Central memory CD4-positive, alpha-beta T cell (primary cell): ENCODE measurements around the gene POLR2E.

Experiments used
- DNase-seq: peaks from one replicate; pipeline ENCODE4 v3.0.0; 2022

POLR2E gene

DNA sequence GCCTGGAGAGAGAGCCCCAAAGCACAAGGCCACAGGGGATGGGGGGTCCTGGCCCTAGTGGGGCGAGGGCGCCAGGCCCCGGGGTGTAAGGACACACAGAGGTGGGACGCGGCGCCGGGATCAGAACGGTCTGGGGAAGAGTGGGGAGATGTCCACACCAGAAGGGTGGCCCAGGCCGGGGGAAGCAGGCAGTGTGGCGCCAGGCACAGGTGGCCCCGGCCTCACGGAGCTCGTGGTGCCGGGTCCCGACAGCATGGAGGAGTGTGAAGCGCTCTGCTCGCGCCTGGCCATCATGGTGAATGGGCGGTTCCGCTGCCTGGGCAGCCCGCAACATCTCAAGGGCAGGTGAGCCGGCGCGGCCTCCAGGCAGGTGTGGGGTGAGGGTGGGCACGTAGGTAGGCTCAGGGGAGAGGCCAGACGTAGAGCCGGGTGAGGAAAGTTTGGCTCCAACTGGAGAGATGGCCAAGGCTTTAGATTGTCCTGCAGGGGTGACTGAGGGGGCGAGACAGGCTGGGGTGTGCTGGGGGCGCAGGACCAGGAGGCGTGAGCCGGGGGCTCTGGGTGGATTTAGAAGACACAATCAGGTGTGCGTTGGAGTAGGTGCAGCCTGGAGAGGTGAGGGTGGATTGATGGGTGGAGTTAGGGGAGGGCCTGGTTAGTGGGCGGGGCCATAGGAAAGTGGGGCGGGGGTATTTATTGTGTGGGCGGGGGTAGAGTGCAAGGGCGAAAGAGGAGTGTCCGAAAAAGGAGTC is 31.1 kb downstream of the POLR2E start:
- no peak for DNase-seq

DNA sequence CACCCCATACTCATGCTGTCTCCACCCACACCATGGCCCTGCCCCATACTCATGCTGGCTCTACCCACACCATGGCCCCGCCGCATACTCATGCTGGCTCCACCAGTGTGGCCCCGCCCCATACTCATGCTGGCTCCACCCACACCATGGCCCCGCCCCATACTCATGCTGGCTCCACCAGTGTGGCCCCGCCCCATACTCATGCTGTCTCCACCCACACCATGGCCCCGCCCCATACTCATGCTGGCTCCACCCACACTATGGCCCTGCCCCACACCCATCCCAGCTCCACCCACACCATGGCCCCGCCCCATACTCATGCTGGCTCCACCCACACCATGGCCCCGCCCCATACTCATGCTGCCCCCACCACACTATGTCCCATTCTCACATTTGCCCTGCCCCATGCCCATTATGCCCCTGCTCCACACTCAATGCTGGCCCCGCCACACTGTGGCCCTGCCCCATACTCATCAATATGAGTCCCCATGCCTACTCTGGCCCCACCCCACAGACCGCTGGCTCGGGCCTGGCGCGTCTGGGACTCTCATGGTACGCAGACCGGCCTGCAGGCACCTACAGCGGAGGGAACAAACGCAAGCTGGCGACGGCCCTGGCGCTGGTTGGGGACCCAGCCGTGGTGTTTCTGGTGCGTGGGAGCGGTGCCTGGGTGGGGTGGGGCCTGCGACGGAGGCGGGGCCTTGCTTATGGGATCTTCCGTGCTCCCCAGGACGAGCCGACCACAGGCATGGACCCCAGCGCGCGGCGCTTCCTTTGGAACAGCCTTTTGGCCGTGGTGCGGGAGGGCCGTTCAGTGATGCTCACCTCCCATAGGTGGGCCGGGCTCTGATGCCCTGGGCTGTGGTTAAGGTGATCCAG is 31.9 kb downstream of the POLR2E start:
- peak; percentile 68 for DNase-seq

DNA sequence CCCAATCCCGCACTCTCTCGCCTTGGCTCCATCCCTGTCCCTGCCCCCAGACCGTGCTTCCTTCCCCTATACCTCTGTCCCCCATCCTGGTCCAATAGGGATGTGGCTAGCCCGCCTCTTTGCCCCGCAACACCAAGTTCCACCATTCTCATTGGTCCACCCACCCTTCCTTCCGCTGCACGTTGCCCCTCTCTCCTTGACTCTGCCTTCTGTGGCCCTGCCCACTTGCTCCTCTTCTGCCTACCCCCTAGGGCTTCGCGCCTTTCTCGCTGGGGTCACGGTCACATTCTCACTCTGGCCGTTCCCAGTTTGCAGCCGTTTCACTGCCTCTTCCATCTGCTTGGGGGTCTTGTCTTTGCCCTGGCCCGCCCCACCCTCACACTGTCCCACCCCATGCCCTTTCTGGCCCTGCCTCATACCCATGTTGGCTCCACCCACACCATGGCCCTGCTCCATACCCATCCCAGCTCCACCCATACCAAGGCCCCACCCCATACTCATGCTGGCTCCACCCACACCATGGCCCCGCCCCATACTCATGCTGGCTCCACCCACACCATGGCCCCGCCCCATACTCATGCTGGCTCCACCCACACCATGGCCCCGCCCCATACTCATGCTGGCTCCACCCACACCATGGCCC is 32.7 kb downstream of the POLR2E start:
- no peak for DNase-seq

DNA sequence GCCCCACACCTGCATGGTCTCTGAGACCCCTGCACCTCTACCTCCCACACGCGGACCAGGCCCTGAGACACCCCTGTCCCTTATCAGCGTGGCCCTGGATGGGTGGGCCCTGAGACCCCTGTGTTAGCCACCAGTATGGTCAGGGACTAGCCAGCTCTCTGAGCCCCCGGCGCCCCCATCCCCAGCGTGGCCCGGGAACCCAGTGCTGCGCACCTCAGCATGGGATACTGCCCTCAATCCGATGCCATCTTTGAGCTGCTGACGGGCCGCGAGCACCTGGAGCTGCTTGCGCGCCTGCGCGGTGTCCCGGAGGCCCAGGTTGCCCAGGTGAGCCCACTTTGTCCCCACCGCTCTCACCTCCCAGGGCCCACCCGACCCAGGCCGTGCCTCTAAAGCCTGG is 33.2 kb downstream of the POLR2E start:
- DNase-seq = no peak

DNA sequence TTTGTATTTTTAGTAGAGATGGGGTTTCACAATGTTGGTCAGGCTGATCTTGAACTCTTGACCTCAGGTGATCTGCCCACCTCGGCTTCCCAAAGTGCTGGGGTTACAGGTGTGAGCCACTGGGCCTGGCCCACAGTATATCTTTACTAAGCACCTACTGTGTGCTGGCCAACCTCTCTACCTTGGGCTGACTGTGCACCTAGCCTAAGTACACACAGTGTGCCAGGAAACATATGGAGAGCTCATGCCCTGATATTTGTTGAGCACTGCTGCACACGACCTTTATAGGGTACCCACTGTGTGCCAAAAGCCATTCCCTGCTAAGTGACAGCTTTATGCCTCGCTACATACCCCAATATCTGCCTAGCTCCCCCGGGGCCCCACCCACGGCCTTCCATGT is 34.5 kb downstream of the POLR2E start:
- no peak for DNase-seq

DNA sequence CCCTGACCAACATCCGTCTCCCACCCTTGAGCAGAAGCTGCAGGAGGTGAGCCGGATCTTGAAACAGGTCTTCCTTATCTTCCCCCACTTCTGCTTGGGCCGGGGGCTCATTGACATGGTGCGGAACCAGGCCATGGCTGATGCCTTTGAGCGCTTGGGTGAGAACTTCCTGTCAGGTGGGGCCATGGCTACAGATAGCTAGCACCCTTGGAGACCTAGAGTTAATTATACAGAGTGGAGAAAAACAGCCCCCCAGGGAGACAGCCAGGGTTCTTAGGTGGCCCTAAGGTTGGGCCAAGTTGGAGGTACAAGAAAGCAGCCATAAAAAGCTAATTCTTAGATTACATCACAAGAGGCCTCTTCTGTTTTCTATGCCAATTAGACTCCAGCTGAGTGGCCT is 37.1 kb downstream of the POLR2E start:
- no peak for DNase-seq

DNA sequence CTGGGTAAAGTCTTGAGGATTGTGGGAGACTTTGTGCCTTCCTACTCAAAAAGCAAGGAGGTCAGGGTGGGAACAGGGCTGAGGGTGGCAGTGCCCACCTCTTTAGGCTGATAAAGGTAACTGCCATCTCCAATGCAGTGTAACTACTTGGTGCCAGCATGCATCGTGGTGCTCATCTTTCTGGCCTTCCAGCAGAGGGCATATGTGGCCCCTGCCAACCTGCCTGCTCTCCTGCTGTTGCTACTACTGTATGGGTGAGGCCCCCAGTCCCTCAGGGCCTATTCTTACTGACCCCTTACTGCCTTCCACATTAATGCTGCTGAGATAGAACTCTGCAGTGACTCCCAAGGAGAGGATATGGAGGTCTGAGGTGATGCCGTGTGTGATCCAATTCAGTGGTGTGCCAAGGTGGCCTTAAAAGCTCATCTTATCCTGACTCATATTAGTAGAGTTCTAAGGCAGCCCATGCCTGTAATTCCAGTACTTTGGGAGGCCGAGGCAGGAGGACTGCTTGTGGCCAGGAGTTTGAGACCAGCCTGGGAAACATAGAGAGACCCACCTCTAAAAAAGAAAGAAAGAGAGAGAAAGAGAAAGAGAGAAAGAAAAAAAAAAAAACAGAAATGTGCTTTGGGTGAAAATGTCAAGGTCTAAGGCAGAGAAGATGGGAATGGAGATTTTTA is 37.9 kb downstream of the POLR2E start:
- no peak for DNase-seq

DNA sequence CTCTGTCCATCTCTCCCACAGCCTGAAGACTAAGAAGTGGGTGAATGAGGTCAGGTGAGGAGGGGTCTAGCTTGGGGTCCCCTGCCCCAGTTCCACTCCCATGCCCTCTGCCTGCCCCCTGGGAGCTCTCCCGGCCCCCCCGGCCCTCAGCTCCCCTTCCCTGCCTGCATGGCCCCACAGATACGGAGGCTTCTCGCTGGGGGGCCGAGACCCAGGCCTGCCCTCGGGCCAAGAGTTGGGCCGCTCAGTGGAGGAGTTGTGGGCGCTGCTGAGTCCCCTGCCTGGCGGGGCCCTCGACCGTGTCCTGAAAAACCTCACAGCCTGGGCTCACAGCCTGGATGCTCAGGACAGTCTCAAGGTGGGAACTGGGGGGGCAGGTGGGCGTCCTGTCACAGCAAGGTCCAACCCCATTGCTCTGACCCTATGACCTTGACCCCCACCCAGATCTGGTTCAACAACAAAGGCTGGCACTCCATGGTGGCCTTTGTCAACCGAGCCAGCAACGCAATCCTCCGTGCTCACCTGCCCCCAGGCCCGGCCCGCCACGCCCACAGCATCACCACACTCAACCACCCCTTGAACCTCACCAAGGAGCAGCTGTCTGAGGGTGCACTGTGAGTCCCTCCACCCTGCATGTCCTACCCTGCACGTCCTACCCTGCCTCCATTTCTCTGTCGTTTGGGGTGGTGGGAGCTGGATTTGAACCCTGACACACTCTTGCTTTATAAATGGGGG is 39.1 kb downstream of the POLR2E start:
- no peak for DNase-seq

DNA sequence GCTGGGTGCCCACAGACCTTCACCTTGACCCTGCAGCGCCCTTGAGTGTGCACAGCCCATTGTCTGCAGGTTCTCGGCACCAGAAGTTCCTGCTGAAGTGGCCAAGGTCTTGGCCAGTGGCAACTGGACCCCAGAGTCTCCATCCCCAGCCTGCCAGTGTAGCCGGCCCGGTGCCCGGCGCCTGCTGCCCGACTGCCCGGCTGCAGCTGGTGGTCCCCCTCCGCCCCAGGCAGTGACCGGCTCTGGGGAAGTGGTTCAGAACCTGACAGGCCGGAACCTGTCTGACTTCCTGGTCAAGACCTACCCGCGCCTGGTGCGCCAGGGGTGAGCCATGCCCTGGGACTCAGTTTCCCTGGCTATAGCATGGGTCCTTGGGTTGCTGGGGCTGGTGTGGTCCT is 40.1 kb downstream of the POLR2E start:
- DNase-seq = no peak

DNA sequence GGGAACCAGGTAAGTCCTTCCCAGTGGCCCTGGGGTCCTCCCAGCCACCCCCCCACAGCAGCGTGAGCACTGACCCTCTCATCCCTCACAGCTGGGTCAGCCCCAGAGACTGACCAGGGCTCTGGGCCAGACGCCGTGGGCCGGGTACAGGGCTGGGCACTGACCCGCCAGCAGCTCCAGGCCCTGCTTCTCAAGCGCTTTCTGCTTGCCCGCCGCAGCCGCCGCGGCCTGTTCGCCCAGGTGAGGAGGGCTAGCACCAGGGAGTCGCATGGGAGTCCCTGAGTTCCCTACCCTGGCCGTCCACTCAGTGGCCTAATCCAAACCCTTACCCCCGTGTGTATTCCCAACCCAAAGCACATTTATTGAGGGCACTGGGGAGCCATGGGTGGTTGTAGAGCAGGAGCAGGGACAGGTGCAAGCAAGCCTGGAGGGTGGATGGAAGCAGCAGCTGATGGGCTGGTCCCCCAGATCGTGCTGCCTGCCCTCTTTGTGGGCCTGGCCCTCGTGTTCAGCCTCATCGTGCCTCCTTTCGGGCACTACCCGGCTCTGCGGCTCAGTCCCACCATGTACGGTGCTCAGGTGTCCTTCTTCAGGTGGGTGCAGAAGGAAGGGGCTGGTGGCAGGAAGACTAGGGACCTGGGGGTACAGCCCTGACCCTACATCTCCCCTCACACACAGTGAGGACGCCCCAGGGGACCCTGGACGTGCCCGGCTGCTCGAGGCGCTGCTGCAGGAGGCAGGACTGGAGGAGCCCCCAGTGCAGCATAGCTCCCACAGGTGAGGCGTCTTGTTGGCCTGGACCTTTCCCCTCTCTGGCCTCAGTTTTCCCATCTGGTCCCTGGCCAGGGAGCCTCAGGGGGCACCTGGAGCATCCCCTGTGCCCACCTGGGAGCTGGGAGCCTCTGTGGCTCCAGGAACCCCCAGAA is 40.8 kb downstream of the POLR2E start:
- DNase-seq = no peak

DNA sequence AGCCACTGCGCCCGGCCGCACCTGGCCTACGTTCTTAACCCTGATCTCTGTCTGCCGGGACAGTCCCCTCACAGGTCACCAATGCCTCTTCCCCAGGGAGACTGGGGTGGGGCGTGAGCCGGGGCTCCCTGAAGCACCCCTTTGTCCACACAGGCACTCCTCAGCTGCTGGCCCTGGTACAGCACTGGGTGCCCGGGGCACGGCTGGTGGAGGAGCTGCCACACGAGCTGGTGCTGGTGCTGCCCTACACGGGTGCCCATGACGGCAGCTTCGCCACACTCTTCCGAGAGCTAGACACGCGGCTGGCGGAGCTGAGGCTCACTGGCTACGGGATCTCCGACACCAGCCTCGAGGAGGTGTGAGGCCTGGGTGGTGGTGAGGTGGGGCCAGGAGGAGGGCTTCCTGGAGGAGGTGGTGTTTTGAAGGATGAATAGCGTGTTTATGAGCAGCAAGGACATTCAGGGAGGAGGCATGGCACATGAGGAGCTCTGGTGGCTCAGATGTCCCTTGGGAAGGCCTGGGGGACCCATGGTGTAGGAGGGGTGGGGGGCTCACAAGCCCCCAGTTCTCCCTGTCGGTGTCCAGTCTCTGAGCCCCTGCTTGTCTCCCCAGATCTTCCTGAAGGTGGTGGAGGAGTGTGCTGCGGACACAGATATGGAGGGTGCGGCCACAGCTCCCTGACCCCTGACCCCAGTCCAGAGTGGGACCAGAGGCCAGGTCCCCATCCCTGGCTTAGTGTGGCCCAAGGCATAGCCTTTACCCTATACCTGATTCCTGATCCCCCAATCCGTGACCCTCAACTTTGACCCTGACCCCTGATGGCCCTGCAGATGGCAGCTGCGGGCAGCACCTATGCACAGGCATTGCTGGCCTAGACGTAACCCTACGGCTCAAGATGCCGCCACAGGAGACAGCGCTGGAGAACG is 41.7 kb downstream of the POLR2E start:
- DNase-seq = no peak

DNA sequence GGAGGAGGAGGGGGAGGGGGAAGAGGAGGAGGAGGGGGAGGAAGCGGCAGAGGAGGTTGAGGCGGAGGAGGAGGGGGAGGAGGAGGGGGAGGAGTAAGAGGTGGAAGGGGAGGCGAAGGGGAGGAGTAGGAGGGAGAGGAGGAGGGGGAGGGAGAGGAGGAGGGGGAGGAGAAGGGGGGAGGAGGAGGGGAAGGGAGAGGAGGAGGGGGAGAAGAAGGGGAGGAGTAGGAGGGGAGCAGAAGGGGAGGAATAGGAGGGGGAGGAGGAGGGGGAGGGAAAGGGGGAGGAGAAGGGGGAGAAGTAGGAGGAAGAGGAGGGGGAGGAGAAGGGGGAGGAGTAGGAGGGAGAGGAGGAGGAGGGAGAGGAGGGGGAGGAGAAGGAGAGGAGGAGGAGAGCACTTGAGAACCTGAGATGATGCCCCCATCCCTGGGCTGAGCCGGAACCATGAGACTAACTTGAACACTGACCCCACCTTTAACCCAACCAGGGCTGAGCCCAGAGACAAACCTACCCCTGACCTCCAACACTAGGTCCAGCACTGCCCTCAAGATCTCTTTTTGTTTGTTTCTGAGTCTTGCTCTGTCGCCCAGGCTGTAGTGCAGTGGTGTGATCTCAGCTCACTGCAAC is 42.7 kb downstream of the POLR2E start:
- no peak for DNase-seq

DNA sequence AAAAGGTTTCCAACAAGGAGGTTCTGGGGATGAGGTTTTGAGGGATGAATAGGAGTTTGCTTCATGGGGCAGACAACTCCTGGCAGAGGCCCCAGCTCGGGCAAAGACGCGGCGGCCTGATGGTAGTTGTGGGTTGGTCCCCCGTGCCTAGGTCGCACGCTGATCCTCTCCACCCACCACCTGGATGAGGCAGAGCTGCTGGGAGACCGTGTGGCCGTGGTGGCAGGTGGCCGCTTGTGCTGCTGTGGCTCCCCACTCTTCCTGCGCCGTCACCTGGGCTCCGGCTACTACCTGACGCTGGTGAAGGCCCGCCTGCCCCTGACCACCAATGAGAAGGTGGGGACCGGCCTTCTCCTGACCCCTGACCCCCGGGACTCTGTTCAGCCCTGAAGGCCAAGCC is 43.4 kb downstream of the POLR2E start:
- no peak for DNase-seq

DNA sequence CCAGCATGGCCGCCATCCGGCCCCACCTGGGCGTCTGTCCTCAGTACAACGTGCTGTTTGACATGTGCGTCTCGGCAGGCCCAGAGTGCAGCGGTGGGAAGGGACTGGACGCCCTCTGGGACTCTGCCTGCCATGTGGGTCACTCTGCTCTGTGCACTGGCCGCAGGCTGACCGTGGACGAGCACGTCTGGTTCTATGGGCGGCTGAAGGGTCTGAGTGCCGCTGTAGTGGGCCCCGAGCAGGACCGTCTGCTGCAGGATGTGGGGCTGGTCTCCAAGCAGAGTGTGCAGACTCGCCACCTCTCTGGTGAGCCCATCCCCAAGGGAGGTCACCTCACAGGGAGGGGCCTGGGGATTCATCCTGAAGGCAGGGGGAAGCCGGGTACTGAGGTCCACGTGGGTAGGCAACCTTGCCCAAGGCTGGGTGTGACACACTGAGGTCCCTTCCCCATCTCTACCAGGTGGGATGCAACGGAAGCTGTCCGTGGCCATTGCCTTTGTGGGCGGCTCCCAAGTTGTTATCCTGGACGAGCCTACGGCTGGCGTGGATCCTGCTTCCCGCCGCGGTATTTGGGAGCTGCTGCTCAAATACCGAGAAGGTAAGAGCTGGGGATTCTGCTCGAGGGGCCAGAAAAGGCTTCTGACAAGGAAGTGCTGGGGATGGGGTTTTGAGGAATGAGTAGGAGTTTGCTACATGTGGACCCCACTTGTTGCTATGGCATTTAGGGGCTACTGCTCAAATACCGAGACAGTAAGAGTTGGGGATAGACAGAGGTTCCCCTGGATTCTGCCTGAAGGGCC is 44.0 kb downstream of the POLR2E start:
- no peak for DNase-seq

DNA sequence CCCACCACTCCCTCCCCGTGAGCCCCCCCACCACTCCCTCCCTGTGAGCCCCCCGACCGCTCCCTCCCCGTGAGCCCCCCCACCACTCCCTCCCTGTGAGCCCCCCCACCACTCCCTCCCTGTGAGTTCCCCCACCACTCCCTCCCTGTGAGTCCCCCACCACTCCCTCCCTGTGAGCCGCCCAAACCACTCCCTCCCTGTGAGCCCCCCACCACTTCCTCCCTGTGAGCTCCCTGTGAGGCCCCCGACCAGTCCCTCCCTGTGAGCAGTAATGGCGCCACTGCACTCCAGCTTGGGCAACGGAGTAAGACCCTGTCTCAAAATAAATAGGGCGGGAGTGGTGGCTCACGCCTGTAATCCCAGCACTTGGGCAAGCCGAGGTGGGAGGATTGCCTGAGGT is 45.4 kb downstream of the POLR2E start:
- DNase-seq = no peak

DNA sequence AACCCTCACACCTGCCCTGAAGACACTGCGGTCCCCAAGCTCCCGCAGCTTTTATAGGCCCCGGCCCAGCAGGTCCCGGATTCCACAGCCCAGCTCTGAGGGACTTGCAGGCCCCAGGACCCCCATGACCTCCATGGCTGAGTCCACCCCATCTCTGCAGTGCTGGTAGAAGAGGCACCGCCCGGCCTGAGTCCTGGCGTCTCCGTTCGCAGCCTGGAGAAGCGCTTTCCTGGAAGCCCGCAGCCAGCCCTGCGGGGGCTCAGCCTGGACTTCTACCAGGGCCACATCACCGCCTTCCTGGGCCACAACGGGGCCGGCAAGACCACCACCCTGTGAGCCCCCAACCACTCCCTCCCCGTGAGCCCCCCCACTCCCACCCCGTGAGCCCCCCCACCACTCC is 46.1 kb downstream of the POLR2E start:
- DNase-seq = no peak

DNA sequence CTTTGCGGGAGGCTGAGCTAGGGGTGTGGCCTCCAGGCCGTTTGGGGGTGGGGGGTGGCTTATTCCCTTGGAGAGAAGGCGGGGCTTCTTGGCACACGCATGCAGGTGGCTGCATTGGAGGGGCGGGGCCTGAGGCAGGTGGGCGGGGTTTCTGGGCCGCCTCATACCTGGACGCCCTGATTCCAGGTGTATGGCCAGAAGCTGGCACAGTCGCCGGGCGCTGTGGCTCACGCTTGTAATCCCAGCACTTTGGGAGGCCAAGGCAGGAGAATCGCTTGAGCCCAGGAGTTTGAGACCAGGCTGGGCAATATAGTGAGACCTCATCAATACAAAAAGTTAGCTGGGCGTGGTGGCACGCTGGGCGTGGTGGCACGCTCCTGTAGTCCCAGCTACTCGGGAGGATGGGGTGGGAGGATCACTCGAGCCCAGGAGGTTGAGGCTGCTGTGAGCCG is 47.5 kb downstream of the POLR2E start:
- DNase-seq = no peak

DNA sequence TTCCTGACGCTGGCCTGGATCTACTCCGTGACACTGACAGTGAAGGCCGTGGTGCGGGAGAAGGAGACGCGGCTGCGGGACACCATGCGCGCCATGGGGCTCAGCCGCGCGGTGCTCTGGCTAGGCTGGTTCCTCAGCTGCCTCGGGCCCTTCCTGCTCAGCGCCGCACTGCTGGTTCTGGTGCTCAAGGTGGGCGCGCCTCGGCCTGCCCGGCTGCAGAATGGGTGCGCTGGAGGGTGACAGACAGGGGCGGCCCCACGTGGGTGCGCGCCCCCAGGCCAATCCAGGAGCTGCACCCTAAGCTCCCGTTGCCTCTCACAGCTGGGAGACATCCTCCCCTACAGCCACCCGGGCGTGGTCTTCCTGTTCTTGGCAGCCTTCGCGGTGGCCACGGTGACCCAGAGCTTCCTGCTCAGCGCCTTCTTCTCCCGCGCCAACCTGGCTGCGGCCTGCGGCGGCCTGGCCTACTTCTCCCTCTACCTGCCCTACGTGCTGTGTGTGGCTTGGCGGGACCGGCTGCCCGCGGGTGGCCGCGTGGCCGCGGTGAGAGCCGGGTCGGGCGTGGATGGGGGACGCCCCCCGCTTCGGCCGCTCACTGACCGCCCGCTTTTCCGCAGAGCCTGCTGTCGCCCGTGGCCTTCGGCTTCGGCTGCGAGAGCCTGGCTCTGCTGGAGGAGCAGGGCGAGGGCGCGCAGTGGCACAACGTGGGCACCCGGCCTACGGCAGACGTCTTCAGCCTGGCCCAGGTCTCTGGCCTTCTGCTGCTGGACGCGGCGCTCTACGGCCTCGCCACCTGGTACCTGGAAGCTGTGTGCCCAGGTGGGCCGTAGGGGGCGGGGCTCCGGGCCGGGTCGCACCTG is 48.1 kb downstream of the POLR2E start:
- DNase-seq = peak; percentile 27
